BLaER1 treated with 17β-estradiol and CSF1 and Interleukin-3, amounts not matched to agents 10 nM and 100 nM (cell line): Measurements from ENCODE around the gene FAM181A.

Source experiments
- H3K27ac ChIP-seq, 11 experiments: shearing (Covaris generic); formaldehyde crosslinking; 2 replicates each; pipeline ENCODE4 v1.8.1; 2022
- H3K27me3 ChIP-seq, 11 experiments: shearing (Covaris generic); formaldehyde crosslinking; 2 replicates each; pipeline ENCODE4 v1.8.1; 2022
- H3K36me3 ChIP-seq, 11 experiments: shearing (Covaris generic); formaldehyde crosslinking; 2 replicates each; pipeline ENCODE4 v1.8.1; 2022
- H3K4me1 ChIP-seq, 10 experiments: shearing (Covaris generic); formaldehyde crosslinking; 2 replicates each; pipeline ENCODE4 v1.8.1; 2022
- H3K4me2 ChIP-seq, 11 experiments: shearing (Covaris generic); formaldehyde crosslinking; 2 replicates each; pipeline ENCODE4 v1.8.1; 2022
- H3K4me3 ChIP-seq, 10 experiments: shearing (Covaris generic); formaldehyde crosslinking; 2 replicates each; pipeline ENCODE4 v1.8.1; 2022
- H3K9ac ChIP-seq, 11 experiments: shearing (Covaris generic); formaldehyde crosslinking; 2 replicates each; pipeline ENCODE4 v1.8.1; 2022
- H3K9me3 ChIP-seq, 11 experiments: shearing (Covaris generic); formaldehyde crosslinking; replicated peaks in 1 of 11; 2 replicates each; pipeline ENCODE4 v1.8.1; 2022
- H4K20me1 ChIP-seq, 11 experiments: shearing (Covaris generic); formaldehyde crosslinking; 2 replicates each; pipeline ENCODE4 v1.8.1; 2022
- Cebpa-rat ChIP-seq, 11 experiments: shearing (Covaris generic); IDR thresholded peaks; 2 replicates each; pipeline ENCODE4 v1.8.1; 2022

The FAM181A gene

DNA sequence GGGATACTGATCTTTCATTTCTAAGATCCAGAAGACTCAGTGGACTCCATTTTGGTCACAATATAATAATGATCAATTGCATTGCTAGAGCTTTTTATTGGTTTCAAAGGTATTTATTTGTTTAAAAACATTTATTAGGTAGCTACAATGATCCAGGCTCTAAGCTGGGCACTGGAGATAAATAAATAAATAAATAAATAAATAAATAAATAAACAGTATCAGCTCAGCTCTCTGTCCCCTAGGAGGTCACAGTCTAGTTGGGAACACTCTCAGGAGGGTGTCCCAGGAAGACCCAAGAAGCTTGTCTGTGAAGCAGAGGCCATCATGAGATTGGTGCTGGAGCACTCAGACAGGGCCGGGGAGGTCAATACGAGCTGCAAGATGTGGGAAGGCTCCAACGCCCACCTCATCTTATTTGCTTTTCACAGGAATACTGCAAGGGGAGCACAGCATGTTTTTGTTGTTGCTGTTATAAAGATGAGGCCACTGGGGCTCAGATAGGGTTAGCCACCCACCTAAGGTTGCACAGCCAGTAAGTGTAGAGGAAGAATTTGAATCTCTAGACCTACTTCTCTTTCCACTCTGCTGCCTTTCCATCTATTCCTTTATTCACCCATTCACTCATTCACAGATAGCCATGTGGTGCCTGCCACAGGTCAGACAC is 33.8 kb downstream of the FAM181A start:
- TF ChIP-seq Cebpa-rat (IDR thresholded peaks at IDR 0.05) = no peak
- 0 out of 22 replicates have a peak, but pooled peaks cover 0 to 3% (median 0%) of the 10 kb centered on the region in 11 experiments for H3K9me3 ChIP-seq
- H3K4me2 ChIP-seq = peak overlapping the region; percentile 76 to 98 (median 90)
- no peak overlapping the region for H3K4me3 ChIP-seq
- H3K36me3 ChIP-seq = no peaks in the 10 kb centered on the region
- peaks cover 87 to 100% (median 90%) of the 10 kb centered on the region in 10 experiments for H3K4me1 ChIP-seq
- no peaks in the 10 kb centered on the region for H3K27me3 ChIP-seq
- H3K9ac ChIP-seq = peak overlapping the region in 4 of 11 experiments; percentile 7 to 71 (median 34); a peak in 3 of 22 replicates
- no peaks in the 10 kb centered on the region for H4K20me1 ChIP-seq
- peak overlapping the region in 9 of 11 experiments; percentile 70 to 94 (median 87); a peak in 18 of 22 replicates for H3K27ac ChIP-seq

DNA sequence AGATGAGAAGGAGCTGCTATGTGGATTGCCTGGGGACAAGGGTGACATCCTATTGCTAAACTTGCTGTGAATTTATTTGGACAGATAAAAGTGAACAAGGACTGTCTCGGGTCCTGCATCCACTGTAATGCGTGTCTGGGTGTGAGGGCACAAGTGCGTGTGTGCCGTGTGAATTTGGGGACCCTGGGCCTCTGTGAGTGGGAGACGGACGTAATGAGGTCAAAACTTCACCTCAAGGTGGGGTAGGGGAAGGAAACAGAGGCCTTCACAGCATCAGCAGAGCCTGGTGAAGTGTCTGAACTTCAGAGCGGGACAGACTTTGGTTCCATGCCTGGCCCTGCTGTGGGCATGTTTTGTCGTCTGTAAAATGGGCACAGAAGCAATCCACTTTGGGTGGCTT is 34.5 kb downstream of the FAM181A start:
- Histone ChIP-seq H3K4me2 (peak overlapping the region; percentile 32 to 98 (median 88); a peak in 20 of 22 replicates), H3K36me3 (no peaks in the 10 kb centered on the region), H3K27me3 (no peaks in the 10 kb centered on the region), H3K4me3 (no peak overlapping the region), H3K9me3 (0 out of 22 replicates have a peak, but pooled peaks cover 0 to 9% (median 0%) of the 10 kb centered on the region in 11 experiments), H4K20me1 (no peaks in the 10 kb centered on the region), H3K27ac (peak overlapping the region in 9 of 11 experiments; percentile 33 to 92 (median 55); a peak in 18 of 22 replicates), H3K9ac (peak overlapping the region in 4 of 11 experiments; percentile 7 to 56 (median 24); a peak in 4 of 22 replicates), H3K4me1 (peaks cover 82 to 100% (median 89%) of the 10 kb centered on the region in 10 experiments)
- no peak for TF ChIP-seq Cebpa-rat (IDR thresholded peaks at IDR 0.05)

DNA sequence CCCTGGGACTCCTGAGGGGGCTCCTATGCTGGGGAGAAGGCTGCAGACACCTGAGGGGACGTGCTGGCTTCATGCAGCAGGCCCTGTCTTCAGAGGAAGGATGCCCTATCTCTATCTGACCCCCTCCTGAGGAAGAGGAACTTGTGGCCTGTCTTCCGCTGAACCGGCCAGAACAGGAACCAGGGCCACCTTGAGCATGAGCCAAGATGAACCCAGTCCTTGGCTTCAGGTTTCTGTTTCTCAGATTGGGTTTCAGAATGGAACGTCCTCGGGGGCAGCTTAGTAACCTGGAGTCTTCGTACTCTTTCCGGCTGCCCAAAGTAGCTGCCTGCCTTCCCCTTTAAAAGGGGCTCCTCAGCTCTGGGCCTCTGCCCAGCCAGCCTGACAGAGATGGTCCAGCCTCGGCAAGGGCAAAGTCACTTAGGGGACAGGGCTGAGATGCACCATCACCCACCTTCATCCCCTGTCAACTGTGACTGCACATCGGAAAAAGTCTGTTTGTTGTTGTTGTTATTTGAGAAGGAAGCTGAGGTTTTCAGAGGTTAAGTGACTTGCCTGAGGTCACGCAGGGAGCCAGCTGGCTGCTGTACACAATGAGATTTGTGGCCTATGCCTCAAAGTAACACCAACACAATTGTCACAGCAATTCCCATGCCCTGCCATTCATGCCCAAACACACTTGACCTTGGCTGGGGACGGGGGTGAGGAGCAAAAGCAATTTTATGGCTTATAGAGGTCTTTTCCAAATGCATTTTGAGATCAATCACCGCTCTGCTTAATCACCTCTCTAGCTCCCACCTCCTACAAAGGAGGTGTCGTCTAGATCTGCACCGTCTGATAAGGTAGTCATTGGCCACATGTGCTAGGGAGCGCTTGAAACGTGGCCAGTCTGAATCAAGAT is 35.8 kb downstream of the FAM181A start:
- peaks cover 82 to 100% (median 89%) of the 10 kb centered on the region in 10 experiments for H3K4me1 ChIP-seq
- 0 out of 22 replicates have a peak, but pooled peaks cover 0 to 5% (median 0%) of the 10 kb centered on the region in 11 experiments for H4K20me1 ChIP-seq
- no peaks in the 10 kb centered on the region for H3K27me3 ChIP-seq
- H3K4me3 ChIP-seq = peak overlapping the region in 3 of 10 experiments; percentile 20 to 24 (median 21); a peak in 3 of 20 replicates
- peak overlapping the region; percentile 43 to 79 (median 69); a peak in 20 of 22 replicates for H3K9ac ChIP-seq
- H3K27ac ChIP-seq = peak overlapping the region; percentile 40 to 92 (median 85); a peak in 21 of 22 replicates
- no peaks in the 10 kb centered on the region for H3K36me3 ChIP-seq
- TF ChIP-seq Cebpa-rat (IDR thresholded peaks at IDR 0.05) = no peak
- H3K4me2 ChIP-seq = peak overlapping the region; percentile 75 to 98 (median 85)
- H3K9me3 ChIP-seq = 0 out of 22 replicates have a peak, but pooled peaks cover 0 to 9% (median 0%) of the 10 kb centered on the region in 11 experiments

DNA sequence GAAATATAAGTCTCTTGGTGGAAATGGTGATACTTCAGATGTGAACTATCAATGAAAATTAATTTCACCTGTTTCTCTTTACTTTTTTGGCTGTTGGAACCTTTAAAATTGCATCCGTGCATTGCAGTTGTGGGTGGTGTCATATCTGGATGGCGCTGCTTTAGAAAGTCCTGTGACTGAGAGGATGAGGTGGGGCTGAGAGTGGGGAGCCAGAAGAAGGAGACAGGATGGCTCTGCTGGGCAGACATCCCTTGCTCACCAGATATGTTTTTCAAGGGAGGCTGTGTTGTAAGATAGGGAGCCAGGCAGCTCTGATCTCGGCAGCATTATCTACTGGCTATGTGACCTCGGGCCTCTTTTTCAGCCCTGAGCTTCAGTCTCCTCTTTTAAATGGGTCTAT is 36.5 kb downstream of the FAM181A start:
- Histone ChIP-seq H3K9ac (peak overlapping the region in 7 of 11 experiments; percentile 63 to 79 (median 72); a peak in 10 of 22 replicates), H3K4me1 (peaks cover 82 to 100% (median 89%) of the 10 kb centered on the region in 10 experiments), H3K4me3 (no peak overlapping the region), H4K20me1 (0 out of 22 replicates have a peak, but pooled peaks cover 0 to 5% (median 0%) of the 10 kb centered on the region in 11 experiments), H3K9me3 (0 out of 22 replicates have a peak, but pooled peaks cover 0 to 9% (median 0%) of the 10 kb centered on the region in 11 experiments), H3K4me2 (peak overlapping the region; percentile 75 to 98 (median 85)), H3K27ac (peak overlapping the region in 9 of 11 experiments; percentile 76 to 92 (median 86); a peak in 18 of 22 replicates), H3K36me3 (no peaks in the 10 kb centered on the region), H3K27me3 (no peaks in the 10 kb centered on the region)
- TF ChIP-seq Cebpa-rat (IDR thresholded peaks at IDR 0.05) = no peak

DNA sequence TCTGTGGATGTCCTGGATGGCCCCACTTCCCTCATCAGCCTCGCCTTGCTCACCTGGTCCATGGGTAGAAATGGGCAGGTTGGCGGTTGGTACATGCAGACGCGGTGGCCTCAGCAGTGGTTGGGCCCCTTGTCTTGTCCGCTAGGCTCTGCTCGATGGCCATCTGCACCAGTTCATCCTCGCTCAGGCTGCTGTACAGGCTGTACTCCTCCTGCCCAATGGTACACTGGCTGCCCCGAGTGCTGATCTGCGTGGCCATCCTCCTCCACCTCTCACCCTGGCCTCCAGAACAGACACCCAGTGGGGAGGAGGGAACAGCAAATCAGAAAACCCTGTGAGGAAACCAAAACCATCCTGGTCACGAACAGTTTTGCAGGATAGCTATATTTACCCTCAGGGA is 37.1 kb downstream of the FAM181A start:
- H3K27ac ChIP-seq = peak overlapping the region in 9 of 11 experiments; percentile 76 to 92 (median 86); a peak in 15 of 22 replicates
- H3K27me3 ChIP-seq = no peaks in the 10 kb centered on the region
- H3K4me3 ChIP-seq = no peak overlapping the region
- 0 out of 22 replicates have a peak, but pooled peaks cover 0 to 9% (median 0%) of the 10 kb centered on the region in 11 experiments for H3K9me3 ChIP-seq
- H3K4me2 ChIP-seq = peak overlapping the region in 9 of 11 experiments; percentile 76 to 98 (median 89); a peak in 18 of 22 replicates
- peaks cover 82 to 100% (median 89%) of the 10 kb centered on the region in 10 experiments for H3K4me1 ChIP-seq
- H3K36me3 ChIP-seq = no peaks in the 10 kb centered on the region
- 0 out of 22 replicates have a peak, but pooled peaks cover 0 to 5% (median 0%) of the 10 kb centered on the region in 11 experiments for H4K20me1 ChIP-seq
- TF ChIP-seq Cebpa-rat (IDR thresholded peaks at IDR 0.05) = no peak
- H3K9ac ChIP-seq = peak overlapping the region in 1 of 11 experiments; percentile 76; a peak in 1 of 22 replicates

DNA sequence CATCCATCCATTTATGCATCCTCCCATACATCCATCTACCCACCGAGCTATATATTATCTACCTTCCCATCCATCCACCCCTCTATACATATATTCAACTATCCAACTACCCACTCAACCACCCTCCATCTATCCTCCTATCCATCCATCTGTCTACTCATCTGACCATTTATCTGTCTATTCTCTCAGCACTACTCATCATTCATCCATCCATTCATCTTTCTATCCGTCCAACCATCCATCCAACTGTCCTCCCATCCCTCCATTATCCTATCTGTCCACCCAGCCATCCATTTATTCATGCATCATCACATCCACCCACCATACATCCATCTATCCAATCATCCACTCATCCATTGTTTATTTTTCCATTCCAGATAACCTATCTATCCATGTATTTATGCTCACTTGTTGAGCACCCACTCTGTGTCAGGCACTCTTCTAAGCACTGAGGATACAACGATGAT is 37.7 kb downstream of the FAM181A start:
- Histone ChIP-seq H3K27ac (no peak overlapping the region), H3K4me2 (peak overlapping the region in 7 of 11 experiments; percentile 76 to 93 (median 89); a peak in 14 of 22 replicates), H3K9ac (no peak overlapping the region), H3K27me3 (no peaks in the 10 kb centered on the region), H4K20me1 (0 out of 22 replicates have a peak, but pooled peaks cover 0 to 5% (median 0%) of the 10 kb centered on the region in 11 experiments), H3K4me1 (peaks cover 82 to 100% (median 89%) of the 10 kb centered on the region in 10 experiments), H3K36me3 (no peaks in the 10 kb centered on the region), H3K9me3 (0 out of 22 replicates have a peak, but pooled peaks cover 0 to 9% (median 0%) of the 10 kb centered on the region in 11 experiments), H3K4me3 (no peak overlapping the region)
- TF ChIP-seq Cebpa-rat (IDR thresholded peaks at IDR 0.05) = no peak

DNA sequence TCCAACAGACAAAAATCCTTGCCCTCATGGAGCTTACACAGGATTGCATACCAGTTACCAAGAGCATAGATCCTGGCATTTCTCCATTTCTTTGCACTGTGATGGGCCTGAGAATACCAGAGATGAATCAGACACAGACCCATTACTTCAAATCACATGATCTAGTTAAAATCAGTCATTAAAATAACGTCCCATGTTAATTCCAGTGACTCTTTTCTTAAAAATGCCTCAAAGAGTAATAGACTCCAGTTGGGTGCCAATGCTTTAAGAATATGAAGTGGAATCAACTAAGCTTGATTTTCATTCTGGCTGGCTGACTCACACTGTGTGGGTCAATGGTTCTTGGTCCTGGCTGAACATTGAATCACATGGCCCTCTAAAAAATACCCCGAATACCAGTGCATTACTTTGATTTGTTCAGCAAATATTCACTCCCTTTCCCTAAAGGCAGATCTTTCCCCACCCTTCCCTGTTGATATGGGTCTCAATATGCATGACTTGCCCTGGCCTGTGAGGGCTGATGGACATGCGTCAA is 38.2 kb downstream of the FAM181A start:
- Histone ChIP-seq H3K27me3 (no peaks in the 10 kb centered on the region), H3K9ac (no peak overlapping the region), H4K20me1 (0 out of 22 replicates have a peak, but pooled peaks cover 0 to 5% (median 0%) of the 10 kb centered on the region in 11 experiments), H3K4me2 (peak overlapping the region in 10 of 11 experiments; percentile 1 to 90 (median 38); a peak in 7 of 22 replicates), H3K27ac (no peak overlapping the region; a peak in 1 of 22 replicates), H3K4me3 (no peak overlapping the region), H3K4me1 (peaks cover 81 to 100% (median 89%) of the 10 kb centered on the region in 10 experiments), H3K36me3 (no peaks in the 10 kb centered on the region), H3K9me3 (0 out of 22 replicates have a peak, but pooled peaks cover 0 to 9% (median 0%) of the 10 kb centered on the region in 11 experiments)
- TF ChIP-seq Cebpa-rat (IDR thresholded peaks at IDR 0.05) = no peak
